HUDEP-2 (cell line): ENCODE measurements around the gene NDUFV3.
"Not testable (repeated sequence)": the region's sequence is repeated elsewhere in the genome, so short reads cannot be mapped to it uniquely, and the experiment has no call there.

Experiments used
- DNase-seq, 76 experiments: peaks; one replicate each; lab custom pipeline; 2025; ENCODE audit not compliant: unreplicated experiment in 76 of 76; lab: John Stamatoyannopoulos, UW

Gene NDUFV3

GRCh38 chr21:42933137-42933970, 40.2 kb downstream of the NDUFV3 start:
- not testable (repeated sequence) for DNase-seq

GRCh38 chr21:42933973-42934372, 40.9 kb downstream of the NDUFV3 start:
- not testable (repeated sequence) for DNase-seq

- DNase-seq, result not testable (repeated sequence)
These were observed 43.3 kb downstream of the NDUFV3 start for GRCh38 chr21:42936360-42936759.

- peak in 3 of 76 experiments; percentile 18 to 22 (median 20) for DNase-seq
These were observed 44.2 kb downstream of the NDUFV3 start for GRCh38 chr21:42937034-42937940.

GRCh38 chr21:42937960-42938605, 45.0 kb downstream of the NDUFV3 start:
- no peak for DNase-seq

- not testable (repeated sequence) for DNase-seq
These were observed 45.5 kb downstream of the NDUFV3 start for GRCh38 chr21:42938606-42938995.

GRCh38 chr21:42939582-42940413, 46.7 kb downstream of the NDUFV3 start:
- DNase-seq, result no peak

- no peak for DNase-seq
These were observed 48.6 kb downstream of the NDUFV3 start for GRCh38 chr21:42941696-42942085.

- DNase-seq, result no peak
These were observed 49.1 kb downstream of the NDUFV3 start for GRCh38 chr21:42942244-42942643.

- not testable (repeated sequence) for DNase-seq
These were observed 56.1 kb downstream of the NDUFV3 start for GRCh38 chr21:42949094-42949755.

GRCh38 chr21:42951193-42951592, 58.1 kb downstream of the NDUFV3 start:
- not testable (repeated sequence) for DNase-seq

- peak in 51 of 76 experiments; percentile 27 to 95 (median 75) for DNase-seq
These were observed 63.9 kb downstream of the NDUFV3 start for GRCh38 chr21:42956824-42957630.

- DNase-seq, result not testable (repeated sequence)
These were observed 65.0 kb downstream of the NDUFV3 start for GRCh38 chr21:42958122-42958521.

GRCh38 chr21:42959728-42960127, 66.6 kb downstream of the NDUFV3 start:
- DNase-seq, result no peak

- DNase-seq, result no peak
These were observed 69.4 kb downstream of the NDUFV3 start for GRCh38 chr21:42962380-42963007.
